H1 (cell line): ENCODE measurements around the gene CREB3L1. TPM values are rescaled to one million over a fixed set of nuclear protein-coding genes. Genes with fewer than 3 reads are reported as not detected.

Experiments used
- CTCF ChIA-PET: fragments of 300-600 bp; sonication (Branson Sonifier 250); formaldehyde crosslinking; loops from one replicate; lab custom pipeline; 2021; ENCODE audit not compliant: partially characterized antibody; lab: Charles Lee
- POLR2A ChIA-PET: fragments of 300-600 bp; sonication (Branson Sonifier 250); formaldehyde crosslinking; loops from one replicate; lab custom pipeline; 2021; ENCODE audit warnings: inconsistent platforms; ENCODE audit not compliant: partially characterized antibody; lab: Charles Lee
- DNase-seq, 2 experiments: peaks; one replicate each; pipeline versions ENCODE4 v3.0.0 to v3.0.0-alpha.2; 2010 to 2022; ENCODE audit warnings: low spot score in 2 of 2, low read depth in 1 of 2, mixed read lengths in 1 of 2
- FAIRE-seq: peaks from 2 replicates; lab custom pipeline; 2011; peaks lifted over from hg19 to GRCh38; lab: Jason Lieb, UNC
- H2AFZ ChIP-seq: 2 replicates; pipeline ENCODE4 v1.8.1; 2012; ENCODE audit warnings: low read length, inconsistent platforms
- H2AK5ac ChIP-seq: 2 replicates; pipeline ENCODE4 v1.6.1; 2013; ENCODE audit warnings: low read depth, low read length
- H2BK120ac ChIP-seq: replicated peaks from 2 replicates; pipeline ENCODE3; 2013; ENCODE audit warnings: low read depth, low read length, inconsistent platforms
- H2BK12ac ChIP-seq: 2 replicates; pipeline ENCODE4 v1.6.1; 2013; ENCODE audit warnings: low read depth, low read length
- H2BK15ac ChIP-seq: 2 replicates; pipeline ENCODE4 v1.6.1; 2013; ENCODE audit warnings: low read length
- H2BK20ac ChIP-seq: 2 replicates; pipeline ENCODE4 v1.6.1; 2013; ENCODE audit warnings: low read length
- H2BK5ac ChIP-seq: 2 replicates; pipeline ENCODE4 v1.6.1; 2013; ENCODE audit warnings: low read depth, low read length
- H3K14ac ChIP-seq: 2 replicates; pipeline ENCODE4 v1.6.1; 2013; ENCODE audit warnings: inconsistent platforms; ENCODE audit not compliant: insufficient read length
- H3K18ac ChIP-seq: 2 replicates; pipeline ENCODE4 v1.6.1; 2013; ENCODE audit warnings: low read length; ENCODE audit errors: extremely low read depth
- H3K23ac ChIP-seq: 2 replicates; pipeline ENCODE4 v1.6.1; 2013; ENCODE audit warnings: inconsistent platforms; ENCODE audit not compliant: insufficient read length
- H3K23me2 ChIP-seq: 2 replicates; pipeline ENCODE4 v1.6.1; 2013; ENCODE audit warnings: low read depth, low read length
- H3K27ac ChIP-seq: 2 replicates; pipeline ENCODE4 v1.6.1; 2011; ENCODE audit warnings: low read depth, low read length, inconsistent platforms
- H3K27me3 ChIP-seq, 4 experiments: replicated peaks in 1 of 4; 1 replicate in 1 of 4; 2 replicates in 3 of 4; pipeline versions ENCODE4 v1.6.1 to v1.8.1; 2011 to 2013; ENCODE audit warnings: low read length in 3 of 4, mild to moderate bottlenecking in 3 of 4, inconsistent platforms in 2 of 4, mixed read lengths in 2 of 4, moderate library complexity in 1 of 4; ENCODE audit not compliant: control insufficient read depth in 3 of 4, insufficient read depth in 3 of 4; ENCODE audit errors: extremely low read depth in 1 of 4
- H3K36me3 ChIP-seq, 4 experiments: 2 replicates each; pipeline versions ENCODE4 v1.6.1 to v1.8.1; 2011 to 2013; ENCODE audit warnings: mild to moderate bottlenecking in 4 of 4, low read length in 3 of 4, moderate library complexity in 2 of 4, control low read depth in 1 of 4, inconsistent platforms in 1 of 4; ENCODE audit not compliant: insufficient read depth in 4 of 4, control insufficient read depth in 2 of 4
- H3K4ac ChIP-seq: replicated peaks from 2 replicates; pipeline ENCODE3; 2013; ENCODE audit warnings: low read length, low read depth, mixed read lengths, inconsistent platforms; ENCODE audit not compliant: insufficient read length
- H3K4me1 ChIP-seq, 4 experiments: replicated peaks in 1 of 4; 1 replicate in 1 of 4; 2 replicates in 3 of 4; pipeline versions ENCODE4 v1.6.1 to v1.8.1; 2011 to 2013; ENCODE audit warnings: low read length in 3 of 4, inconsistent platforms in 2 of 4, mixed read lengths in 1 of 4; ENCODE audit not compliant: insufficient read depth in 4 of 4, control insufficient read depth in 3 of 4
- H3K4me2 ChIP-seq, 2 experiments: 2 replicates each; pipeline versions ENCODE4 v1.6.1 to v1.8.1; 2011 to 2013; ENCODE audit warnings: low read depth in 2 of 2, low read length in 2 of 2, control low read depth in 1 of 2, inconsistent platforms in 1 of 2, mild to moderate bottlenecking in 1 of 2; ENCODE audit not compliant: insufficient read depth in 1 of 2
- H3K4me3 ChIP-seq, 4 experiments: fragments of 200-600, 300-600 bp in 1 of 4; sonication (generic), shearing (Covaris generic), sonication (Bioruptor Twin) in 1 of 4; 2 replicates each; pipeline versions ENCODE4 v1.5.1 to v1.8.1; 2011 to 2016; ENCODE audit warnings: low read length in 4 of 4, low read depth in 3 of 4, control low read depth in 2 of 4, inconsistent platforms in 2 of 4, mild to moderate bottlenecking in 2 of 4, mixed read lengths in 1 of 4, moderate library complexity in 1 of 4; ENCODE audit not compliant: insufficient read depth in 2 of 4; ENCODE audit errors: extremely low read depth in 1 of 4
- H3K56ac ChIP-seq: replicated peaks from 2 replicates; pipeline ENCODE3; 2013; ENCODE audit warnings: low read depth, mild to moderate bottlenecking, mixed read lengths, low read length, inconsistent platforms; ENCODE audit not compliant: insufficient read length
- H3K79me1 ChIP-seq: 2 replicates; pipeline ENCODE4 v1.6.1; 2013; ENCODE audit warnings: low read depth, low read length, control low read depth
- H3K79me2 ChIP-seq, 2 experiments: 2 replicates each; pipeline versions ENCODE4 v1.6.1 to v1.8.1; 2012 to 2013; ENCODE audit warnings: low read length in 2 of 2, mild to moderate bottlenecking in 2 of 2, inconsistent platforms in 1 of 2; ENCODE audit not compliant: insufficient read depth in 2 of 2, control insufficient read depth in 1 of 2
- H3K9ac ChIP-seq, 4 experiments: replicated peaks in 1 of 4; 1 replicate in 1 of 4; 2 replicates in 3 of 4; pipeline versions ENCODE4 v1.6.1 to v1.8.1; 2011 to 2013; ENCODE audit warnings: low read depth in 3 of 4, low read length in 3 of 4, control low read depth in 2 of 4, mild to moderate bottlenecking in 2 of 4, moderate library complexity in 2 of 4, inconsistent platforms in 1 of 4; ENCODE audit errors: extremely low read depth in 1 of 4
- H3K9me3 ChIP-seq, 2 experiments: 2 replicates each; pipeline versions ENCODE4 v1.6.1 to v1.8.1; 2012 to 2013; ENCODE audit warnings: mild to moderate bottlenecking in 2 of 2, moderate library complexity in 2 of 2, control low read depth in 1 of 2, inconsistent platforms in 1 of 2, low read depth in 1 of 2, low read length in 1 of 2, mixed read lengths in 1 of 2; ENCODE audit not compliant: insufficient read depth in 2 of 2
- H4K20me1 ChIP-seq, 2 experiments: replicated peaks in 1 of 2; 2 replicates each; pipeline versions ENCODE3 to v1.8.1; 2011 to 2013; ENCODE audit warnings: inconsistent platforms in 2 of 2, low read length in 2 of 2, mild to moderate bottlenecking in 1 of 2; ENCODE audit not compliant: insufficient read depth in 2 of 2, control insufficient read depth in 1 of 2
- H4K5ac ChIP-seq: 2 replicates; pipeline ENCODE4 v1.6.1; 2013; ENCODE audit warnings: low read length, low read depth, mixed read lengths, inconsistent platforms; ENCODE audit not compliant: insufficient read length
- H4K8ac ChIP-seq: 2 replicates; pipeline ENCODE4 v1.8.0; 2013; ENCODE audit warnings: mild to moderate bottlenecking, moderate library complexity, low read length, inconsistent platforms; ENCODE audit not compliant: insufficient read depth; ENCODE audit errors: extremely low read depth
- H4K91ac ChIP-seq: replicated peaks from 2 replicates; pipeline ENCODE3; 2013; ENCODE audit warnings: low read length, mixed read lengths, inconsistent platforms; ENCODE audit not compliant: insufficient read length
- CTBP2 ChIP-seq: IDR thresholded peaks from 2 replicates; pipeline ENCODE4 v1.7.0; 2011; ENCODE audit warnings: borderline replicate concordance, mild to moderate bottlenecking, moderate library complexity, mixed read lengths, low read length; ENCODE audit not compliant: insufficient read depth, insufficient read length
- RFX5 ChIP-seq: IDR thresholded peaks from 2 replicates; pipeline ENCODE4 v1.6.1; 2011; ENCODE audit warnings: low read depth, low read length, improper control_type of control experiment, borderline replicate concordance
- WGBS, 2 experiments: shearing (Covaris generic) in 1 of 2; methylation state at CpG; one replicate each; pipeline versions ENCODE4 v1.1.6 to v1.1.7; 2013 to 2015; ENCODE audit warnings: low lambda C conversion rate in 2 of 2, mixed read lengths in 2 of 2, inconsistent platforms in 1 of 2, low coverage in 1 of 2, missing lambda C conversion rate in 1 of 2; ENCODE audit not compliant: insufficient replicate concordance in 2 of 2, insufficient coverage in 1 of 2, insufficient read length in 1 of 2; ENCODE audit errors: extremely low coverage in 1 of 2, missing lambda C conversion rate in 1 of 2; 5-methylcytosine and 5-hydroxymethylcytosine counted together
- polyA plus RNA-seq, 7 experiments: library from polyadenylated mRNA; depleted of rRNA in 3 of 7; stranded (reverse) in 5 of 7; unstranded in 2 of 7; fragments of >200 nt in 5 of 7; fragments of 200-250 nt in 2 of 7; gene quantifications; 1 replicate in 5 of 7; 2 replicates in 1 of 7; 4 replicates in 1 of 7; pipeline versions ENCODE4 v1.2.1 to v1.2.3, GENCODE V29; 2011 to 2013; ENCODE audit warnings: missing spikeins in 2 of 7, mixed read lengths in 2 of 7
- total RNA-seq: library from RNA; stranded (reverse); fragmentation: NEBNext Ultra II Directional; extraction: Animal tissue kit (Norgen Biotek cat#: 25700); gene quantifications from 2 replicates; pipeline ENCODE4 v1.2.1, GENCODE V29; 2021
- TF ChIP-seq, protein P1 (sequence below), 3 experiments: IDR thresholded peaks; 1 replicate in 2 of 3; 2 replicates in 1 of 3; pipeline versions ENCODE4 v1.5.1 to v1.6.1; 2011; ENCODE audit warnings: low read length in 3 of 3, mild to moderate bottlenecking in 3 of 3, inconsistent platforms in 2 of 3, low read depth in 1 of 3, moderate library complexity in 1 of 3; ENCODE audit not compliant: insufficient read depth in 1 of 3; ENCODE audit errors: control extremely low read depth in 1 of 3

The CREB3L1 gene
- total and polyA plus RNA-seq, 2 of the 8 experiments (the other 6 are each of a cell fraction or from before 2014, with no cell fraction given) = 4.1 to 12.7 TPM

DNA sequence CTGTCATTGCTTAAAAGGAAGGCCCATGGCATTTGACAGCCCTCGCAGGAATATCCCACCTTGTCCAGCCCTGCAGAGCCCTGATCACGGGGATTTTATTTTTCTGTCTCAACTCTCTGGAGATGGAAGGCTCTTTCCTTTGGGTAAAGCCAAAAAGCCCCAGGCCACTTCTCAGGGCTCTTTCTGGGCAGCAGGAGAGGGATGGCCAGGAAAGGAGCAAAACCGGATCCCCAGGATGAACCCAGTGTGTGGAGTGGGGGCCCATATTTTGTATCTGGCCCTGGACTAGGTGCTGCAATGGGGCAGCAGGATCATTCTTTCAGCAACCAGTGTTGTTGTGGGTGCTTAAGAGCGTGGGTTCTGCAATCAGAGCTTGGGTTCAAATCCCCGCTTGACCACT lies 11.0 kb downstream of the CREB3L1 start:
- Histone ChIP-seq H4K5ac (no peak overlapping the region), H3K36me3 (no peaks in the 10 kb centered on the region), H3K18ac (no peak overlapping the region; the same call in 1 of the 2 replicates), H3K23me2 (no peaks in the 10 kb centered on the region), H2AFZ (no peak overlapping the region), H3K56ac (no peak overlapping the region), H3K27ac (no peak overlapping the region), H2AK5ac (0 out of 2 replicates have a peak overlapping the region, but pooled peaks have one; percentile 53), H4K20me1 (no peaks in the 10 kb centered on the region), H3K23ac (no peak overlapping the region), H3K79me1 (peaks cover 2% of the 10 kb centered on the region; the same call in 1 of the 2 replicates), H3K4me3 (no peak overlapping the region), H3K14ac (no peak overlapping the region), H3K9ac (no peak overlapping the region), H3K4me2 (no peak overlapping the region), H2BK15ac (no peak overlapping the region), H2BK20ac (no peak overlapping the region), H3K4me1 (peaks cover 14 to 26% (median 20%) of the 10 kb centered on the region in 4 experiments), H2BK12ac (no peak overlapping the region), H2BK120ac (no peak overlapping the region), H3K9me3 (no peaks in the 10 kb centered on the region), H3K79me2 (no peaks in the 10 kb centered on the region), H2BK5ac (no peak overlapping the region), H4K8ac (no peak overlapping the region), H3K4ac (no peak overlapping the region), H3K27me3 (no peaks in the 10 kb centered on the region), H4K91ac (no peak overlapping the region)
- FAIRE-seq (no peak), DNase-seq (no peak)
- CTCF ChIA-PET = interaction anchor here (1.1 to 7.7 kb wide), 7 partner anchors 8 to 48 kb away, joined by 3 to 105 read pairs (median 15); partner anchors contain the start of gene CREB3L1
- POLR2A ChIA-PET = interaction anchor here (1.6 to 4.4 kb wide), 3 partner anchors 10 to 76 kb away, joined by 4 to 43 read pairs (median 27); partner anchors contain the start of gene CREB3L1
- 96% methylated on average over 5 of the region's 5 CpGs; no CpG with 5 or more reads in 1 of the 2 experiments for WGBS, 2 experiments
- no peak for TF ChIP-seq CTBP2
- no peak for TF ChIP-seq RFX5
- TF ChIP-seq, protein P1, sequence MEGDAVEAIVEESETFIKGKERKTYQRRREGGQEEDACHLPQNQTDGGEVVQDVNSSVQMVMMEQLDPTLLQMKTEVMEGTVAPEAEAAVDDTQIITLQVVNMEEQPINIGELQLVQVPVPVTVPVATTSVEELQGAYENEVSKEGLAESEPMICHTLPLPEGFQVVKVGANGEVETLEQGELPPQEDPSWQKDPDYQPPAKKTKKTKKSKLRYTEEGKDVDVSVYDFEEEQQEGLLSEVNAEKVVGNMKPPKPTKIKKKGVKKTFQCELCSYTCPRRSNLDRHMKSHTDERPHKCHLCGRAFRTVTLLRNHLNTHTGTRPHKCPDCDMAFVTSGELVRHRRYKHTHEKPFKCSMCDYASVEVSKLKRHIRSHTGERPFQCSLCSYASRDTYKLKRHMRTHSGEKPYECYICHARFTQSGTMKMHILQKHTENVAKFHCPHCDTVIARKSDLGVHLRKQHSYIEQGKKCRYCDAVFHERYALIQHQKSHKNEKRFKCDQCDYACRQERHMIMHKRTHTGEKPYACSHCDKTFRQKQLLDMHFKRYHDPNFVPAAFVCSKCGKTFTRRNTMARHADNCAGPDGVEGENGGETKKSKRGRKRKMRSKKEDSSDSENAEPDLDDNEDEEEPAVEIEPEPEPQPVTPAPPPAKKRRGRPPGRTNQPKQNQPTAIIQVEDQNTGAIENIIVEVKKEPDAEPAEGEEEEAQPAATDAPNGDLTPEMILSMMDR (IDR thresholded peaks at IDR 0.05; ENCODE audit: control extremely low read depth in 1 of 3, insufficient read depth in 1 of 3, low read depth in 1 of 3, low read length in 3 of 3) = no peak
